Measurements from ENCODE around the gene CCDC116.
"Not testable (repeated sequence)": the region's sequence is repeated elsewhere in the genome, so short reads cannot be mapped to it uniquely, and the experiment has no call there.

CCDC116 gene, protein sequence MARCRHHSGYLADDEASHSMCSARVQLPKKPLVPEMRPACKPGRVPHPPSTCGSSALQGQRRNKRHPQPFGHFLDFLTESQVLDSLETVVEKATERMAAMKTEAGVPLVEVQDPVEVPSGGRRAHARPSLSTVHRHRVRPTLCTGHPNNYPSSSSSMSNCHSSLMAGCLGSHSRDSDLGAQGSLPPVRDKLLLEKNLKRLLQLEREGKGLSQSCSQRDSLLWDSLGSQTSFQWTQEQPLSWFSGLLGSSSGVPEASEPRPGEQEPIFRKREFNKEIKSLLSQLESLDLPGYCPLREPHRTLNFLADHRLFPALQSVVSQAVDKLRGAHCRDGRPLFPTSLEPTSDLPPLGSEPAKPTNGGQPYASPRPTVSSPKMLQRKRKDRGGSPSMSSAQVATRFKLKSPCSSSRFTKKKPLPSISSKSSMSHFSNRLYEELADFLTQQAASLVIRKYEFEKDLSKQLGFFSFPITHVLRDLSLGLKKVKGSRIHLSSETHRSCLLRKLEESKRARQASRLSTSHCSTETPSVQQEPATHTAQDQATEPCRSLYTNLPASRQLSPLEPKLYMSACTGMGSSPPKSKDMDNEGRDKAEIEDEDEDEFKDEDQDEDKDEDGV

GRCh38 chr22:21632237-21632895 is at the start of gene CCDC116:
Gene CCDC116 (plus strand): TSS chr22:21632760. CDS start chr22:21633182, 422 bp downstream.
- no peak for DNase-seq

- no peak for DNase-seq
Measured at GRCh38 chr22:21582801-21583740, 49.5 kb upstream of the CCDC116 start.

GRCh38 chr22:21585389-21585788 is 47.2 kb upstream of the CCDC116 start:
- no peak for DNase-seq

DNA sequence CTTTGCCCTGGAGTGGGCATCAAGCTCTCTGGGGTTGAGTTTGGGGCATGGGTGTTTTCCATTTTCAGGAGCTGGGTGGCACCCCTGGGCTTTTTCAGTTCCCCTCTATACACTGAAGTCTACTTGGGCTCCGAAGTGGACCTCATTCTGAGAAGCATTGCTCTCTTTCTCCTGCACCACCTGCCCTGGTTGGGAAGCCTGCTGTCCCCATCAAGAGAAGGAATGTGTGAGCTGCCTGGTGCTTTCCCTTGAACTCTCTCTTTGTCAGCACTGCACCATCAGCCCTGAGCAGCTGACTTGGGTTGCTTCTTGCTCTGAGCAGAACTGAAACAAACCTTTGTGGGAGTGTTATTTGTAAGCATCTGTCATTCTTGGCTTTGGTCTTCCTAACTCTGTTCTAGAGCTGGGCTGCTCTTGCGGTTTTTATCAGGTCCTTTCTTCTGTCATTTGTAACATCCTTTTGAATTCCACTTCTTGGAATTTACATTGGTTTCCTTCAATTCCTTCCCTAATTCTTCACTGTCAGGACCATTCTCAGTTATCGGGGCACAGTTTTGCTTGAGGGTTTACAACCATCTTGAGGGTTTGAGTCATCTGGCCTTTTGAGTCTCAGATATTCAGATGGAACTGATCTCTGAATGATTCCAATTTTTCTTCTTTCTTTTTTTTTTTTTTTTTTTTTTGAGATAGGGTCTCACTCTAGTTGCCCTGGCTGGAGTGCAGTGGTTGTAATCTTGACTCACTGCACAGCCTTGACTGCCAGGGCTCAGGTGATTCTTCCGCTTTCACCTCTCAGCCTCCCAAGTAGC is 44.6 kb upstream of the CCDC116 start:
- DNase-seq, result peak in 9 of 14 donors; percentile 18 to 63 (median 35)

- DNase-seq, result no peak
Measured at GRCh38 chr22:21589396-21589795, 43.2 kb upstream of the CCDC116 start.

- peak in 1 of 14 donors; percentile 11 for DNase-seq
Measured at GRCh38 chr22:21590809-21591641, 41.5 kb upstream of the CCDC116 start.

GRCh38 chr22:21591695-21592094 is 40.9 kb upstream of the CCDC116 start:
- peak in 1 of 14 donors; percentile 10 for DNase-seq

DNA sequence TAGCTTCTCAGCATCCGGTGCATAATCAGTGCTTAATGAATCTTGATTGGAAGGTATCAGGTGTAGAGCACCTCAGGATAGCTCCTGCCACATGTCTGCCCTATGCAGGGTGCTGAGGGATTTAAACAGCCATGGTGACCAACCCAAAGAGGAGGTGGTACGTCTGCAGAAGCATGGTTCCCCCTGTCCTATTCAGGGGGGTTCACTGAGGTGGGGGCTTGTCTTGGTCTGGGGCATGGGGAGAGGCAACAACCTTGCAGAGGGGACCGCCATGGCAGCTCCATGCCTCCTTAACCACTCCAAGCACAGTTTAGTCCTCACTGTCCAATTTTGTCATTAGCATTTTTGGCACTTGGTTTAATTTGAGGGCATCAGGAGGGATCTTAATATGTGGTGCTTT is 40.1 kb upstream of the CCDC116 start:
- DNase-seq, result no peak

GRCh38 chr22:21593406-21594232 is 38.9 kb upstream of the CCDC116 start:
- peak in 1 of 14 donors; percentile 32 for DNase-seq

GRCh38 chr22:21594865-21595452 is 37.6 kb upstream of the CCDC116 start:
- peak in 4 of 14 donors; percentile 6 to 16 (median 10) for DNase-seq

- not testable (repeated sequence) for DNase-seq
Measured at GRCh38 chr22:21596356-21597135, 36.0 kb upstream of the CCDC116 start.

DNA sequence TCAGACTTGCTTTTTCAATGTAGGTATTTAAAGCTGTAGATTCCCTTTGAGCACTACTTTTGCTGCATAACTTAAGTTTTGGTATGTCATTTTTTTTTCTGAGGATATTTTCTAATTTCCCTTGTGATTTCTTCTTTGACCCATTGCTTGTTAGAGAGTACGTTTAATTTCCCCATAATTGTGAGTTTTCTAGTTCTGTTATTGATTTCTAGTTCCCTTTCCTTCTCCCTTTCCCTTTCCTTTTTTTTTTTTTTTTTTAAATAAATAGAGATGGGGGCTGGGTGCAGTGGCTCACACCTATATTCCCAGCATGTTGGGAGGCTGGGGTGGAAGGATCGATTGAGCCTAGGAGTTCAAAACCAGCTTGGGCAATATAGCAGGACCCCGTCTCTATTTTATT is 34.3 kb upstream of the CCDC116 start:
- DNase-seq, result no peak

DNA sequence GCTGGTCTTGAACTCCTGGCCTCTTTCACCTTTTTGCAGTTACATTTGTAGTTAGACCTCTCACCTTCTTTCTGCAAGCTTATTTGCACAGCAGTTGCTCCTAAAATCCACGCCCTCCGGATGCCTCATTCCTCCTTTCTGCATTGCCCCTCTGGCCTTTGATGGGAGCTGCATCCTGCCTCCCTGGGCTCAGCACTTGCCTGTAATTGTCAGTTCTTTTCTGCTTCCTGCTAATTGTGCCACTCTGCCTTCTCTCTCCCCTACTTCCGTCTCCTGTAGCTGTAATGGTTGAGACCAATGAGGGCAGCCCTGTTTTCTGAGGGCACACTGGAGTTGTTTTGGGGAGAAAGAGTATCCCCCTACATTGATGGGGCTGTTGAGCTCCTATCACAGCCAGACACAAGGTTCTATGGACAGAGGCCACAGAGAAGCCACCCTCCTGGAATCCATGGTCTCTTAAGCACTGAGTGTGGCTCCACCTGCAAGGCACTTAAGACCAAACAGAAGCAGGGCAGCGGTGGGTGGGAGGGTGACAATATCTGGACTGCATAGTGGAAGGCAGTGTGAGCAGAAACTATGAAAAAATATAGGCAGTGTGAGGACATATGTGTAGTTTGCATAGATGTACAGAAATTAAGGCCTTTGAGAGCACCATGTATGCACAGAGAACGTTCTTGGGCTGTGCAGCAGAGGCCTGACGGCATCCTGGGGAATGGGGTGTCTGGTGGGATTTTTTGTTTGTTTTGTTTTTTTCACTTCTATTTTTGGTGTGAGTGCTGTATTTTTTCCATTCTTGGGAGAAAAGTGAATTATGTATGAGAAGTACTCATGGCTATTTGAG is 33.3 kb upstream of the CCDC116 start:
- DNase-seq, result no peak

DNA sequence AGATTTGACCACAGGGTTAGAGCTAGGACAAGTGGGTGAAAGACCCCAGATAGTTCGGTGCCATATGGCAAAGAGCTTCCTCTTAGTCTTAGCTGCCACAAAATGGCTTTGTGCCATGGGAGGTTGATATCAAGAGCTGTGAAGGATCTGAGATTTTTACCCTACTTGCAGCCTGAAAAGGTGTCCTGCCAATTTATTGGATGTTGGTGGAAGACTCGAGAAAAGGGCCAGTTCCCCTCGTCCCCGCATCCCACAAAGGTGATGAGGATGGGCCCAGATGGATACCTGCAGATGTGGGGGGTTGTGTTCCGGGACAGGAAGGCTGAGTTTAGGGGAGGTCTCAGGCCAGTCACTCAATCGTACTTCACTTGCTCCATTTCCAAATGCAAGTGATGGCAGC is 30.0 kb upstream of the CCDC116 start:
- no peak for DNase-seq

- DNase-seq, result no peak
Measured at GRCh38 chr22:21603973-21604372, 28.6 kb upstream of the CCDC116 start.

DNA sequence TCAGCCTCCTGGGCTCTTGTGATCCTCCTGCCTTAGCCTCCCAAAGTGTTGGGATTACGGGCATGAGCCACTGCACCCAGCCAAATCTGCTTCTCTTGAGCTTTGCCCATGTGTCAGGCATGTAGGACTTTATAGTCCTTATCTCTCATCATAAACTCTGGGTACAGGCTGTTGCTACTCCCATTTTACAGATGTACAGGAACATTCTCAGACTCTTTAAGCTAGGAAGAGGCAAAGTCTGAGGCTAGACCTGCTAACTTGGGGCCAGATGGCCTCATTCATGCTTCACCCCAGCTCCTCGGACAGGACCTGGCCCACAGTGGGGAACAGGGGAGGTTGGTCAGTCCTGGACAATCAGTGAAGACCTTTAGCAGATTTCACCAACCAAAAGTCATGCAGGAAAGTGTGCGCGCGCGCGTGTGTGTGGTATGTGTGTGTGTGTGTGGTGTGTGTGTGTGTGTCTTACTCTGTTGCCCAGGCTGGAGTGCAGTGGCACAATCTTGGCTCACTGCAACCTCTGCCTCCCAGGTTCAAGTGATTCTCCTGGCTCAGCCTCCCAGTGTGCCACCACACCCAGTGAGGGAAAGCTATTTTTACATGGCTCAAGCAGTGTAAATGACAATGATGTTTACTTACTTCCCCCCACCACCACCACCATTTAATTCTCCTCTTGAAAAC is 26.5 kb upstream of the CCDC116 start:
- no peak for DNase-seq

- DNase-seq, result no peak
Measured at GRCh38 chr22:21606775-21607174, 25.8 kb upstream of the CCDC116 start.
